ENCODE data around the gene CEACAM5.

CEACAM5 gene

GRCh38 chr19:41708481-41708880 is at the start of gene CEACAM5:
Gene CEACAM5, plus strand, starts transcription at chr19:41708626. Its CDS starts 106 bp downstream, at chr19:41708732.
- in situ Hi-C loops (cut with HindIII; ENCODE audit: low sequenced_read_pairs) = no loop called here
- no peak within 1 kb of the TSS for H3K4me3 ChIP-seq (ENCODE audit: low read depth, low read length)
- no peak for TF ChIP-seq CTCF (IDR thresholded peaks at IDR 0.05; ENCODE audit: low read depth, low read length)
- DNase-seq (ENCODE audit: low read depth, low spot score) = no peak

GRCh38 chr19:41666075-41666474 is 42.4 kb upstream of the CEACAM5 start:
- DNase-seq (ENCODE audit: low read depth, low spot score) = no peak
- in situ Hi-C loops (cut with HindIII; ENCODE audit: low sequenced_read_pairs) = no loop called here
- no peak for TF ChIP-seq CTCF (IDR thresholded peaks at IDR 0.05; ENCODE audit: low read depth, low read length)
- H3K4me3 ChIP-seq (ENCODE audit: low read depth, low read length) = no peak overlapping the region

GRCh38 chr19:41668315-41668714 is 40.1 kb upstream of the CEACAM5 start:
- in situ Hi-C loops (cut with HindIII; ENCODE audit: low sequenced_read_pairs) = no loop called here
- DNase-seq (ENCODE audit: low read depth, low spot score) = no peak
- no peak overlapping the region for H3K4me3 ChIP-seq (ENCODE audit: low read depth, low read length)
- no peak for TF ChIP-seq CTCF (IDR thresholded peaks at IDR 0.05; ENCODE audit: low read depth, low read length)

GRCh38 chr19:41670755-41671154 is 37.7 kb upstream of the CEACAM5 start:
- in situ Hi-C loops (cut with HindIII; ENCODE audit: low sequenced_read_pairs) = no loop called here

GRCh38 chr19:41671486-41671885 is 36.9 kb upstream of the CEACAM5 start:
- H3K4me3 ChIP-seq (ENCODE audit: low read depth, low read length) = no peak overlapping the region
- no peak for TF ChIP-seq CTCF (IDR thresholded peaks at IDR 0.05; ENCODE audit: low read depth, low read length)
- no peak for DNase-seq (ENCODE audit: low read depth, low spot score)
- in situ Hi-C loops (cut with HindIII; ENCODE audit: low sequenced_read_pairs) = no loop called here

More at GRCh38 chr19:41670755-41671154, 37.7 kb upstream of the CEACAM5 start:
- no peak for TF ChIP-seq CTCF (IDR thresholded peaks at IDR 0.05; ENCODE audit: low read depth, low read length)
- no peak overlapping the region for H3K4me3 ChIP-seq (ENCODE audit: low read depth, low read length)
- no peak for DNase-seq (ENCODE audit: low read depth, low spot score)

- in situ Hi-C loops (cut with HindIII; ENCODE audit: low sequenced_read_pairs) = no loop called here
- no peak for TF ChIP-seq CTCF (IDR thresholded peaks at IDR 0.05; ENCODE audit: low read depth, low read length)
- no peak overlapping the region for H3K4me3 ChIP-seq (ENCODE audit: low read depth, low read length)
- DNase-seq (ENCODE audit: low read depth, low spot score) = no peak
Observed at GRCh38 chr19:41682437-41682836, 26.0 kb upstream of the CEACAM5 start.

GRCh38 chr19:41687419-41687818 is 21.0 kb upstream of the CEACAM5 start:
- no peak for DNase-seq (ENCODE audit: low read depth, low spot score)
- no peak overlapping the region for H3K4me3 ChIP-seq (ENCODE audit: low read depth, low read length)
- TF ChIP-seq CTCF (IDR thresholded peaks at IDR 0.05; ENCODE audit: low read depth, low read length) = no peak
- in situ Hi-C loops (cut with HindIII; ENCODE audit: low sequenced_read_pairs) = no loop called here

Measured in astrocyte of the spinal cord (primary cell).